Vagina (tissue), 2 donors: Measurements from ENCODE around the gene RFT1. TPM values are rescaled to one million over a fixed set of nuclear protein-coding genes. Genes with fewer than 3 reads are reported as not detected.

ENCODE experiments used
- DNase-seq, 2 donors: peaks; one replicate each; pipeline ENCODE4 v3.0.0-alpha.2; 2017; ENCODE audit errors: extremely low spot score in 2 of 2
- H3K27ac ChIP-seq: fragments of 200-600 bp; sonication (generic); one replicate; pipeline ENCODE4 v1.5.1; 2019
- H3K27me3 ChIP-seq: fragments of 200-600 bp; sonication (generic); one replicate; pipeline ENCODE4 v1.5.1; 2019
- H3K36me3 ChIP-seq, 2 donors: fragments of 200-600 bp; sonication (generic); one replicate each; pipeline ENCODE4 v1.5.1; 2017 to 2019
- H3K4me1 ChIP-seq: fragments of 200-600 bp; sonication (generic); one replicate; pipeline ENCODE4 v1.5.1; 2019
- H3K4me3 ChIP-seq, 2 donors: fragments of 200-600 bp; sonication (generic); 1 replicate in 1 of 2; 2 replicates in 1 of 2; pipeline ENCODE4 v1.5.1; 2016 to 2019
- H3K9me3 ChIP-seq: fragments of 200-600 bp; sonication (generic); one replicate; pipeline ENCODE4 v1.5.1; 2019
- CTCF ChIP-seq, 3 experiments: fragments of 450-650 bp in 2 of 3; fragments of 200-600 bp in 1 of 3; sonication (generic) in 1 of 3; IDR thresholded peaks; one replicate each; pipeline ENCODE4 v1.5.1; 2017 to 2019; ENCODE audit warnings: antibody characterized with exemption in 3 of 3, mild to moderate bottlenecking in 2 of 3, moderate library complexity in 2 of 3
- POLR2A ChIP-seq, 2 donors: fragments of 450-650 bp; IDR thresholded peaks; one replicate each; pipeline ENCODE4 v1.6.1; 2017; ENCODE audit warnings: antibody characterized with exemption in 2 of 2, mild to moderate bottlenecking in 2 of 2, moderate library complexity in 2 of 2
- POLR2AphosphoS5 ChIP-seq, 2 donors: sonication (generic); formaldehyde crosslinking; IDR thresholded peaks; one replicate each; pipeline ENCODE4 v1.9.0; 2017; ENCODE audit warnings: antibody characterized with exemption in 2 of 2, mild to moderate bottlenecking in 2 of 2, low read depth in 1 of 2; ENCODE audit not compliant: insufficient read depth in 1 of 2
- intact Hi-C: fragments of 100-400 bp; cut with DNase I; formaldehyde crosslinking; loops from one replicate; pipeline ENCODE4 v1.15.1; 2023
- total RNA-seq: library from RNA; depleted of rRNA; stranded (reverse); fragments of >200 nt; gene quantifications from one replicate; pipeline ENCODE4 v1.2.3, GENCODE V29; 2016

Gene RFT1
- total RNA-seq, 1 donor from 2014 or later: 13.8 TPM

GRCh38 chr3:53123510-53123909 is 6.7 kb downstream of the RFT1 start:
- Histone ChIP-seq H3K36me3 (peaks cover 0 to 70% of the 10 kb centered on the region in 2 donors), H3K27ac (no peak overlapping the region), H3K4me1 (peaks cover 4% of the 10 kb centered on the region), H3K9me3 (no peaks in the 10 kb centered on the region), H3K27me3 (no peaks in the 10 kb centered on the region), H3K4me3 (no peak overlapping the region)
- DNase-seq: no peak
- TF ChIP-seq CTCF (IDR thresholded peaks at IDR 0.05): no peak
- TF ChIP-seq POLR2AphosphoS5 (IDR thresholded peaks at IDR 0.05; ENCODE audit: insufficient read depth in 1 of 2, low read depth in 1 of 2): no peak
- TF ChIP-seq POLR2A (IDR thresholded peaks at IDR 0.05): no peak
- intact Hi-C loops: no loop called here

- H3K4me1 ChIP-seq: no peaks in the 10 kb centered on the region
- no peak for DNase-seq
- H3K27me3 ChIP-seq: no peaks in the 10 kb centered on the region
- H3K9me3 ChIP-seq: no peaks in the 10 kb centered on the region
- no peak overlapping the region for H3K27ac ChIP-seq
- H3K36me3 ChIP-seq: peaks cover 0 to 76% of the 10 kb centered on the region in 2 donors
- TF ChIP-seq POLR2A (IDR thresholded peaks at IDR 0.05) (no peak), POLR2AphosphoS5 (IDR thresholded peaks at IDR 0.05; ENCODE audit: insufficient read depth in 1 of 2, low read depth in 1 of 2) (no peak), CTCF (IDR thresholded peaks at IDR 0.05) (no peak)
- no peak overlapping the region for H3K4me3 ChIP-seq
- intact Hi-C loops: no loop called here
Observed at GRCh38 chr3:53122933-53123305, 7.3 kb downstream of the RFT1 start.

DNA sequence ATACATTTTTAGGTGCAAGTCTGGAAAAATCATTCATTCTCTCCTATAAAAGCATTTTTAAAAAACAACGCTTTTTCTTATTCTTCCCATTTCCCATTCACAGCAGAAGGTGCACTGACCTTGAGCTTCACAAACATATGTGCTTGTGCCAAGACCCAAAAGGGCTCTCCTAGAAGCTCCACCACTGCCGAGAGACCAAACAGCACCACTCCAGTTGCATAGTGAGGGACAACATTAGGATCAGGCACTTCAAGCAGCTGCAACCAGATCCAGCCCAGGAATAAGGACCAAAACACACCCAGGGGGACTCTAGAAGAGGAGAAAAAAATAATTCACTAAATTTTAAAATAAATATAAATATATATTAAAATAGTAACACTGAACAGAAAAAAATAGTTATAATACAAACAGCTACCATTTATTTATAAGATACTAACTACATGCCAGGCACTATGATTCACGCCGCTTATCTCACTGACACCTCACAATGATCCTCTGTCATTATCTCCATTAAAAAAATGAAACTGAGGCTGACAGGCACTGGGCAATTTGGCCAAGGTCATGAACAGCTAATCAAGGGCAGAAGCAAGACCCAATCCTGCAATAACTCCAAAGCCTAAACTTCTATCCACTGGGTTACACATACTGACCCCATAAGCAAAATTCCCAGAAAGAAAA is 7.8 kb downstream of the RFT1 start:
- H3K9me3 ChIP-seq: no peaks in the 10 kb centered on the region
- DNase-seq: no peak
- no peak overlapping the region for H3K27ac ChIP-seq
- no peaks in the 10 kb centered on the region for H3K4me1 ChIP-seq
- peaks cover 0 to 81% of the 10 kb centered on the region in 2 donors for H3K36me3 ChIP-seq
- intact Hi-C loops: no loop called here
- H3K27me3 ChIP-seq: no peaks in the 10 kb centered on the region
- TF ChIP-seq POLR2AphosphoS5 (IDR thresholded peaks at IDR 0.05; ENCODE audit: insufficient read depth in 1 of 2, low read depth in 1 of 2) (no peak), POLR2A (IDR thresholded peaks at IDR 0.05) (no peak), CTCF (IDR thresholded peaks at IDR 0.05) (no peak)
- H3K4me3 ChIP-seq: no peak overlapping the region

GRCh38 chr3:53120336-53120735 is 9.9 kb downstream of the RFT1 start:
- Histone ChIP-seq H3K27me3 (no peaks in the 10 kb centered on the region), H3K4me1 (no peaks in the 10 kb centered on the region), H3K27ac (no peak overlapping the region), H3K4me3 (no peak overlapping the region), H3K9me3 (no peaks in the 10 kb centered on the region), H3K36me3 (peaks cover 0 to 89% of the 10 kb centered on the region in 2 donors)
- DNase-seq: no peak
- TF ChIP-seq CTCF (IDR thresholded peaks at IDR 0.05) (no peak), POLR2AphosphoS5 (IDR thresholded peaks at IDR 0.05; ENCODE audit: insufficient read depth in 1 of 2, low read depth in 1 of 2) (no peak), POLR2A (IDR thresholded peaks at IDR 0.05) (no peak)
- intact Hi-C loops: no loop called here

DNA sequence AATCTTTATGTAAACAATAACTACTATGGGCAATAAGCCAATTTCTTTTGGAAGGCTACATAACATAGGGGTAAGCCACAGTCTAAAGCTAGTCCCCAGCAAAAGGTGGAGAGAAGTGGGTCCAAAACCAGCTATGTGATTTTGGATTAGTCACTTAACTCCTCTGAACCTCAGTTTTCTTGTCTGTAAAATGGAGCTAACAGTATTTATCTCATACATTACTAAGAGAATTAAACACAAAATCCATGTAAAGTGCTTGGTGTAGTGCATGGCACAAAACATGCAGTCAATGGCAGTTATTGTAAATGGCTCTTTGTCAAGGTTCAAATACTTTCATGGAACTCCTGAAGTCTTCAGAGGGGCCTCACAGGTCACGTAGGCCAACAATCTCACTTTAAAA is 13.3 kb downstream of the RFT1 start:
- no peak for DNase-seq
- Histone ChIP-seq H3K4me1 (no peaks in the 10 kb centered on the region), H3K27ac (no peak overlapping the region), H3K36me3 (peaks cover 0 to 57% of the 10 kb centered on the region in 2 donors), H3K27me3 (no peaks in the 10 kb centered on the region), H3K9me3 (no peaks in the 10 kb centered on the region), H3K4me3 (no peak overlapping the region)
- intact Hi-C loops: no loop called here
- TF ChIP-seq POLR2A (IDR thresholded peaks at IDR 0.05): no peak
- TF ChIP-seq CTCF (IDR thresholded peaks at IDR 0.05): no peak
